ENCODE results near the gene COL23A1. TPM values are rescaled to one million over a fixed set of nuclear protein-coding genes. Genes with fewer than 3 reads are reported as not detected.

COL23A1 gene
- total and polyA plus RNA-seq, 2 experiments from 2014 or later = 4.8 to 8.2 TPM

- TF ChIP-seq ZNF462 (CRISPR knock-in tag; IDR thresholded peaks at IDR 0.05) = no peak
- TF ChIP-seq ZNF114 (CRISPR knock-in tag; IDR thresholded peaks at IDR 0.05) = no peak
- no peak for TF ChIP-seq EZH2phosphoT487 (IDR thresholded peaks at IDR 0.05; ENCODE audit: unreplicated experiment)
- TF ChIP-seq JUNB (IDR thresholded peaks at IDR 0.05; ENCODE audit: unreplicated experiment) = no peak
- TF ChIP-seq STAT1 (IDR thresholded peaks at IDR 0.05; ENCODE audit: unreplicated experiment) = no peak
These were observed 67.8 kb downstream of the COL23A1 start (continued) for GRCh38 chr5:178522361-178522760.

- H3K4me1 Mint-ChIP-seq = peaks cover 2% of the 10 kb centered on the region; the same call in 2 of the 3 replicates
- no peak overlapping the region for H3K4me3 Mint-ChIP-seq
- Histone ChIP-seq H3K4me2 (no peak overlapping the region), H3K36me3 (ENCODE audit: insufficient read depth) (no peaks in the 10 kb centered on the region), H3K4me3 (no peak overlapping the region), H3K9me2 (ENCODE audit: insufficient read depth) (no peaks in the 10 kb centered on the region), H3K27ac (ENCODE audit: low read depth) (no peak overlapping the region), H4K20me1 (replicated peaks; ENCODE audit: insufficient read depth) (no peaks in the 10 kb centered on the region), H3K79me2 (replicated peaks; ENCODE audit: insufficient read depth) (no peaks in the 10 kb centered on the region), H3K27me3 (ENCODE audit: insufficient read depth) (no peaks in the 10 kb centered on the region), H3K4me1 (ENCODE audit: insufficient read depth) (no peaks in the 10 kb centered on the region), H3F3A (replicated peaks; ENCODE audit: low read depth) (no peaks in the 10 kb centered on the region), H2AFZ (no peak overlapping the region)
- ATAC-seq (no peak), DNase-seq (ENCODE audit: low spot score) (no peak)
- H3K27me3 Mint-ChIP-seq (ENCODE audit: insufficient read depth, low read depth, poor library complexity) = peaks cover 4% of the 10 kb centered on the region
- H3K9me3 Mint-ChIP-seq = peaks cover 11% of the 10 kb centered on the region
- H3K36me3 Mint-ChIP-seq (ENCODE audit: low read depth) = peaks cover 10% of the 10 kb centered on the region
- H3K27ac Mint-ChIP-seq = no peak overlapping the region
- TF ChIP-seq POLR2AphosphoS5 (IDR thresholded peaks at IDR 0.05; ENCODE audit: low read depth) (no peak), CTCF (conservative IDR thresholded peaks at IDR 0.05; ENCODE audit: low read depth in 2 of 2) (no peak), ZNF114 (CRISPR knock-in tag; IDR thresholded peaks at IDR 0.05) (no peak), ZNF331 (CRISPR knock-in tag; IDR thresholded peaks at IDR 0.05; ENCODE audit: low read depth) (no peak), NANOG (IDR thresholded peaks at IDR 0.05; ENCODE audit: borderline replicate concordance) (no peak), EZH2 (IDR thresholded peaks at IDR 0.05; ENCODE audit: low read depth, unreplicated experiment) (no peak), REST (IDR thresholded peaks at IDR 0.05; ENCODE audit: unreplicated experiment) (no peak), EZH2phosphoT487 (IDR thresholded peaks at IDR 0.05; ENCODE audit: unreplicated experiment) (no peak), STAT1 (IDR thresholded peaks at IDR 0.05; ENCODE audit: unreplicated experiment) (no peak)
These were observed 69.3 kb downstream of the COL23A1 start for GRCh38 chr5:178520851-178521250.

All from GM23338 (cell line).